Effector memory CD4-positive, alpha-beta T cell (primary cell): ENCODE results near the gene GLOD5.

Experiments
- DNase-seq, 3 donors: peaks; one replicate each; pipeline ENCODE4 v3.0.0-alpha.2; 2020
- H3K27ac ChIP-seq: 2 replicates; pipeline ENCODE4 v1.7.0; 2013; ENCODE audit warnings: mild to moderate bottlenecking, low read length, moderate library complexity; ENCODE audit not compliant: insufficient read depth, poor library complexity, severe bottlenecking
- H3K27me3 ChIP-seq: replicated peaks from 2 replicates; pipeline ENCODE4 v1.7.0; 2013; ENCODE audit warnings: mild to moderate bottlenecking, low read length; ENCODE audit not compliant: insufficient read depth, control insufficient read depth, poor library complexity, severe bottlenecking
- H3K36me3 ChIP-seq: 2 replicates; pipeline ENCODE4 v1.7.0; 2013; ENCODE audit warnings: mild to moderate bottlenecking, low read length, moderate library complexity; ENCODE audit not compliant: control insufficient read depth, insufficient read depth
- H3K4me1 ChIP-seq: 2 replicates; pipeline ENCODE4 v1.7.0; 2013; ENCODE audit warnings: low read length, mild to moderate bottlenecking; ENCODE audit not compliant: control insufficient read depth, insufficient read depth, poor library complexity, severe bottlenecking
- H3K4me3 ChIP-seq: 2 replicates; pipeline ENCODE4 v1.7.0; 2013; ENCODE audit warnings: low read length, low read depth, mild to moderate bottlenecking; ENCODE audit not compliant: insufficient read depth, poor library complexity, severe bottlenecking
- H3K9me3 ChIP-seq: 2 replicates; pipeline ENCODE4 v1.7.0; 2013; ENCODE audit warnings: mild to moderate bottlenecking, low read length, moderate library complexity; ENCODE audit not compliant: control insufficient read depth

The GLOD5 gene

DNA sequence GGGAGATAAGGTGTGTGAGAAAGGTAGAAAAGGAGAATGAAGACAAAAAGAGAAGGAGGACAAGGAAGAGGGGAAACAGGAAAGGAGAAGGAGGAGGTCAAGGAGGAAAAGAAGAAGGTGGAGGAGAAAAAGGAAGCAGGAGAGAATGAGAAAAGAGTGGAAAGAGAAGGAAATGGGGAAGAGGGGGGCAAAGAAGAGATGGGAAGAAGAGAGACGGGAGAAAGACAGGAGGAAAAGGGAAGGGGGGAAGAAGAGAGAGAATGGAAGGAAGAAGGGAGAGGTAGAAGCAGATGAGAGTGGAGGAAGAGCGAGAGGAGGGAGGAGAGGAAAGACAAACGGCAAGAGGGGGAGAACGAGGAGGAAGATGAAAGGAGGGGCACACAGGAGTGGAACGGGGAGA, 28.9 kb downstream of the GLOD5 start:
- Histone ChIP-seq H3K27me3 (no peaks in the 10 kb centered on the region), H3K4me1 (no peaks in the 10 kb centered on the region), H3K27ac (no peak overlapping the region), H3K9me3 (no peaks in the 10 kb centered on the region), H3K36me3 (no peaks in the 10 kb centered on the region), H3K4me3 (no peak overlapping the region)
- no peak for DNase-seq

DNA sequence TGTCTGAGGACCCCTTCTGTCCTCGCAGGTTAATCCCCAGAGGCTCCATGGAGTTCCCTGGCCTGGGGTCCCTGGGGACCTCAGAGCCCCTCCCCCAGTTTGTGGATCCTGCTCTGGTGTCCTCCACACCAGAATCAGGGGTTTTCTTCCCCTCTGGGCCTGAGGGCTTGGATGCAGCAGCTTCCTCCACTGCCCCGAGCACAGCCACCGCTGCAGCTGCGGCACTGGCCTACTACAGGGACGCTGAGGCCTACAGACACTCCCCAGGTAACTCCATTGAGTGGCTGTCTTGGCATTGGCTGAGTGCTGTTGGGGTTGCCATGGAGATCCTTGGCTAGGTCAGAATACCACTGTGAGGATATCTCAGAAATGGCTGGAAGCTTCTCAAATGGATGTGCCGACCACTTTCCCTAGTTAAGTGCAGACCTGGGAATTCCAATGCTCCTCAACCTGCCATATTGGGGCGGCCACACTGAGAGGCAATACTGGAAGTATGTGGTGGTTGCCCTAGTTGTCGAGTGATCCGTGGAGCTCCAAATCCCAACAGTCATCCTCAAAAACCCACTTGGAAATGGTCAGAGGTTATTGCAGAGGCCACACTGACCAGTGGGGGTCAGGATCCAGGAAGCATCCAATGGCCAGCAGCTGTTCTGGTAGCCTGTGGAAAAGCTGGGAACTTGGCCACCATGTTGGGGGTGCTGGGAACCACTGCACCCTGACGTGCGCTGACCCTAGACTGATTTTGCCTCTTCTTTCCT, 29.7 kb downstream of the GLOD5 start:
- Histone ChIP-seq H3K27ac (no peak overlapping the region), H3K9me3 (no peaks in the 10 kb centered on the region), H3K4me1 (no peaks in the 10 kb centered on the region), H3K27me3 (no peaks in the 10 kb centered on the region), H3K4me3 (no peak overlapping the region), H3K36me3 (no peaks in the 10 kb centered on the region)
- no peak for DNase-seq

DNA sequence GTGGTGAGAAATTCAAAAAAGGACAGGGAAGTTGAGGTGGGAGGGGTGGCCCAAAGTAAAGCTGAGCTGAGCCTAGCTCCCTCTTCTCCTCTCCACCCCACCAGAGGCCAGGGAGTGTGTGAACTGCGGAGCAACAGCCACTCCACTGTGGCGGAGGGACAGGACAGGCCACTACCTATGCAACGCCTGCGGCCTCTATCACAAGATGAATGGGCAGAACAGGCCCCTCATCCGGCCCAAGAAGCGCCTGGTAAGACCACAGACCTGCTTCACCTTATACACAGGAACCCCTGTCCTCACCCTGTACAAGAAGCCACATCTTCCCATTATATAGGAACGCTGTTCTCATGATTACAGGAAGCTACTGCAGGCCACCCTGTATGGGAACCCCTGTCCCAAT, 30.7 kb downstream of the GLOD5 start:
- Histone ChIP-seq H3K9me3 (no peaks in the 10 kb centered on the region), H3K4me3 (no peak overlapping the region)
- DNase-seq, result no peak

DNA sequence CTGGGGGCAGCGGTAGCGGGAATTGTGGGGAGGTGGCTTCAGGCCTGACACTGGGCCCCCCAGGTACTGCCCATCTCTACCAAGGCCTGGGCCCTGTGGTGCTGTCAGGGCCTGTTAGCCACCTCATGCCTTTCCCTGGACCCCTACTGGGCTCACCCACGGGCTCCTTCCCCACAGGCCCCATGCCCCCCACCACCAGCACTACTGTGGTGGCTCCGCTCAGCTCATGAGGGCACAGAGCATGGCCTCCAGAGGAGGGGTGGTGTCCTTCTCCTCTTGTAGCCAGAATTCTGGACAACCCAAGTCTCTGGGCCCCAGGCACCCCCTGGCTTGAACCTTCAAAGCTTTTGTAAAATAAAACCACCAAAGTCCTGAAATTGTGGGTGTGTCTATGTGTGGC, 32.4 kb downstream of the GLOD5 start:
- Histone ChIP-seq H3K36me3 (no peaks in the 10 kb centered on the region), H3K4me3 (no peak overlapping the region), H3K27me3 (no peaks in the 10 kb centered on the region), H3K9me3 (no peaks in the 10 kb centered on the region), H3K27ac (no peak overlapping the region), H3K4me1 (no peaks in the 10 kb centered on the region)
- DNase-seq, result no peak

More for the DNA sequence above, 30.7 kb downstream of the GLOD5 start:
- H3K4me1 ChIP-seq, result no peaks in the 10 kb centered on the region
- H3K36me3 ChIP-seq, result no peaks in the 10 kb centered on the region
- no peaks in the 10 kb centered on the region for H3K27me3 ChIP-seq
- no peak overlapping the region for H3K27ac ChIP-seq

DNA sequence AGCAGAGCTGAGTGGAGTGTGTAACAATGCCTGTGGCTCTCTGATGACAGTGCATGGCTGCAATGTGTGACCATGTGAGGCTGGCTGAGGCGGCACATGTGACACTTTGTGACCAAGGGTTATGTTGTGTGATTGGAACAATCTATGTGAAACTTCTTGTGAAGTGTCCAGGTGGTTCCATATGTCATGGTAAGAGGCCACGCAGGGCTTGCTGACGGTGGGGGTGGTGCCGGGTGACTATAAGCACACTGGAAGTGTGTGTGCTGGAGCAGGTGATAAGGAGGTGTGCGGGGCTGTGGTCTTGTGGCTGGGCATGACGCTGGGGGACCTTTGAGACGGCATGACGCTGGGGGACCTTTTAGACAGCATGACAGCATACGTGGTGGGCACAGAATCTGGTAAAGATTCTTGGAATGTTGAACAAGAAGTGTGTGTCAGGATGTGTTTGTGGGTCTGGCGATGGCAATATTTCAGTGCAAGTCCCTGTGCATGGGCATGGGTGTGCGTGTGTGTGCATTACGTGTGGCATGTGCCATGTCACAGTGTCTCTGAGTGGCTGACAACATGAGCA, 32.9 kb downstream of the GLOD5 start:
- Histone ChIP-seq H3K4me3 (no peak overlapping the region), H3K4me1 (no peaks in the 10 kb centered on the region), H3K9me3 (no peaks in the 10 kb centered on the region), H3K27me3 (no peaks in the 10 kb centered on the region), H3K27ac (no peak overlapping the region), H3K36me3 (no peaks in the 10 kb centered on the region)
- DNase-seq, result no peak

DNA sequence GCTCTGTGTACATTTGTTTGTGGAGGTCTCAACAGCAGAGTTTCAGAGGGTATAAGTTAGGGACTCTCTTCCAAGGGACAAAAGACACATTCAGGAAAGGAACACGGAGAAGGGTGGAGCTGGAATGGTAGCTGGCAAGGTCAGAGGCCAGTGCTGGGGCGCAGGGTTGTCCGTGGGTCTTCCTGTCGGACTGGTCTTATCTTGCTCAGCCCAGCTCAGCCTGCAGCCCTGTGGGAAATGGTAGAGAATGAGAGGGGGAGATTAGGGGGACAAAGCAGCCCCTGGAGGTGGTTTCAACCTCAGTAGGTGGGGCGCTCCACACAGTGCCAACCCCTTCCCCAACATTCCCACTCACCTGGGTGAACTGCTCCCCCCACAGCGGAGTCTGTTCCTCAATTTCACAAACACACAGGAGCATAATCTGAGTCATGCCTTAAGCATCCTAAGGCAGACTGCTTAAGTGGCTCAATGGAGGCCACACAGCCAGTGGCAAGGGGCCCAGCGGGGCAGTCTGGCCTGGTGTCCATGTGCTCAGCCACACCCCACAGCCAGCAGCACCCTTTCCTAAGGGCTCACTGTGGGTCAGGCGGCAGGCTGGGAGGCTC, 33.5 kb downstream of the GLOD5 start:
- Histone ChIP-seq H3K36me3 (no peaks in the 10 kb centered on the region), H3K27ac (no peak overlapping the region), H3K4me3 (no peak overlapping the region), H3K27me3 (no peaks in the 10 kb centered on the region), H3K9me3 (no peaks in the 10 kb centered on the region), H3K4me1 (no peaks in the 10 kb centered on the region)
- DNase-seq, result no peak

DNA sequence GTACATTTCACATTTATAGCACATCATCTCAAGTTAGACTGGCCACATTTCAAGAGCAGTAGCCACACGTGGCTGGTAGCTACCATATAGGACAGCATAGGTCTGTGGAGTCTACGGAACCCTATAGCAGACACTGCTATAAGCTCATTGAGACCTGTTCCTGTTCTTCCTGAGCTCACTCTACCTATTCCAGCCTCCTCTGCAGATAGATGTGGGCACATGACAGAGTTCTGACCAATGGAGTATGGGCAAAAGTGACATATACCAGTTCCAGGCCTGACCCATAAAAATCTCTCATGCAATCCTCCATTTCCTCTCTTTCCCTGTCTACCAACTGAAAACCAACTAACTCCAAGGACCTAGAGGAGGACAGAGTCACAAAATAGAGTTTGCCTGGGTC, 36.8 kb downstream of the GLOD5 start:
- Histone ChIP-seq H3K36me3 (no peaks in the 10 kb centered on the region), H3K27ac (no peak overlapping the region), H3K4me1 (no peaks in the 10 kb centered on the region), H3K4me3 (no peak overlapping the region), H3K9me3 (no peaks in the 10 kb centered on the region), H3K27me3 (no peaks in the 10 kb centered on the region)
- no peak for DNase-seq

DNA sequence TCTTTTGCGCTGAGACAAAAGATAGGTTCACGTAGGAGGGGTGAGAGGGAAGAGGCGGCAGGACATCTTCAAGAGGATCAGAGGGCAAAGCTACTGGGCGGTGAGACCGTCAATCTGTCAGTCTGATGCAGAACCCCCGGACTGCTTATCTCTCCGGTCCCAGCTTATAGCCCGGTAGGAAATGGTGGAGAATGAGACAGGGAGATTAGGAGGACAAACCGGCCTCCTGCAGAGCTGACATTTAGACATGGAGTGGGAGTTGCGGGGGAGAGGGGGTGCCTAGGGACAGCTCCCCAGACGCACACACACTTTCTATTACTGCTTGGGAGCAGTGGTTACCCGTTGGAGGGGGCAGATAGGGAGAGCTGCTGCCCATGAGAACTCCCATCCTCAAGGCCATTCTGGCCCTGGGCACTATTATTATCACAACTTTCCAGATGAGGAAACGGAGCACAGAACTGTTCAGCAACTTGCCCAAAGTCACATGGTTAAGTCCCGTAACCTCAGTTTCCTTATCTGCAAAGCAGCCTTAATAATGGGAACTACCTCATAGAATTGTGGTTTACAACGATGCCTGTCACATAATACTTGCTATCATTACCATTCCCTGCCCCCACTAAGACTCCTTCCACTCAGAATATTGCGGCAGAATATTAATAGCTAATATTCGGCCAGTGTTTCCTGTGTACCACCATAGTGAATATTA, 39.2 kb downstream of the GLOD5 start:
- H3K36me3 ChIP-seq, result no peaks in the 10 kb centered on the region
- no peak for DNase-seq
- H3K4me1 ChIP-seq, result no peaks in the 10 kb centered on the region
- H3K27me3 ChIP-seq, result no peaks in the 10 kb centered on the region
- peak overlapping the region; percentile 86 for H3K4me3 ChIP-seq
- H3K27ac ChIP-seq, result peak overlapping the region; percentile 91
- H3K9me3 ChIP-seq, result no peaks in the 10 kb centered on the region

DNA sequence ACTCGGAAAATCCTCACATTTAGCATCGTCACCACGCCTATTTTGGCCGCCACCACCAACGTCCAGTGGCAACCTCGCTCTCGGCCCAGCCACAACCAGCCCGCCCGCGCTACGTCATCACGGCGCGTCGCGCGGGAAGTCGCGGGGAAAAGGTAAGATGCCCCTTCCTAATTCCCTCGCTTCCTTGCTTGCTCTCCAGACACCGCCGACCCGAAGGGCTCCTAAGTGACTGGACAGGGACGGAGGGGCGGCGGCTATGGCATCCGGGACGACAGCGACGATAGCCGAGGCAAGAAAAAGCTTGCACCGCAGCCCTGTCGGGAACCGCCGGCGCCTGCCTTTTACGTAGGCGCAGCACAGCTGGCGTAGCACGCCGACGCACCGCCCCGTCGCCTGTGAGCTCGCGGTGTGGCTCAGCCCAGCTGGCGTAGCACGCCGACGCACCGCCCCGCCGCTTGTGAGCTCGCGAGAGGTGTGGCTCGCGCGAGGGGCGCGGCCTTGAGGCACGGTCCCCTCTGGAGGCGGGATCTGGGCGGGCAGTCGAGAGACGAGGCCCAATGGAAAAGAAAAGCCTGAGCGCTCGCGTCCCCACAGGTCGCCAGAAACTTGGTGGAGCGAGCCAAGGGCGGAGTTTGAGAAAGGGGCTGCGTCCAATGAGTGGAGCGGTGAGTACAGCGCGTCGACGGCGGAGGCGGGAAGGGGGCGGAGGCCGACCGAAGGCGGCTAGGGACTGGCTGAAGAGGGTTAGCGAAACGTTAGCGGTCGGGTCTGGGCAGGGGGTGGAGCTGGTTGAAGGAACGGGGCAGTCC, 39.9 kb downstream of the GLOD5 start, which contains the start of gene HDAC6:
HDAC6 (plus strand) TSS at position 788 of the 809 bp plus-strand sequence. CDS start 626 bp downstream, outside the sequence.
- Histone ChIP-seq H3K27me3 (no peaks in the 10 kb centered on the region), H3K4me3 (peak within 1 kb of the TSS; percentile 86), H3K36me3 (no peaks in the 10 kb centered on the region), H3K9me3 (no peaks in the 10 kb centered on the region), H3K27ac (peak within 1 kb of the TSS; percentile 91), H3K4me1 (no peaks in the 10 kb centered on the region)
- peak; percentile 91 to 95 (median 93) for DNase-seq
